GF-D8 (cell line): ENCODE measurements around the gene FGF7.
"Not testable (repeated sequence)": the region's sequence is repeated elsewhere in the genome, so short reads cannot be mapped to it uniquely, and the experiment has no call there.

Source experiments
- DNase-seq: peaks from one replicate; lab custom pipeline; 2025; lab: John Stamatoyannopoulos, UW

Gene FGF7, protein sequence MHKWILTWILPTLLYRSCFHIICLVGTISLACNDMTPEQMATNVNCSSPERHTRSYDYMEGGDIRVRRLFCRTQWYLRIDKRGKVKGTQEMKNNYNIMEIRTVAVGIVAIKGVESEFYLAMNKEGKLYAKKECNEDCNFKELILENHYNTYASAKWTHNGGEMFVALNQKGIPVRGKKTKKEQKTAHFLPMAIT

DNA sequence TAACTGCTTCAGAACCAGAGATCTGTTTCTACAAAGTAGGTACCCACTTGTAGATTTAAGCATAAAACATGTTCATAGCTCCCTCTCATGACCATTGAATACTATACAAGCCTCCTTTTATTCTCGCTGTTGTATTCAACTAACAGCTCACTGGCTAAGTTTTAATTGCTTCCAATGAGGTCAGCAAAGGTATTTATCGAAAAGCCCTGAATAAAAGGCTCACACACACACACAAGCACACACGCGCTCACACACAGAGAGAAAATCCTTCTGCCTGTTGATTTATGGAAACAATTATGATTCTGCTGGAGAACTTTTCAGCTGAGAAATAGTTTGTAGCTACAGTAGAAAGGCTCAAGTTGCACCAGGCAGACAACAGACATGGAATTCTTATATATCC, at the start of gene FGF7:
TSS of gene FGF7 (plus strand) at position 222 of the 400 bp plus-strand sequence. CDS start 1,056 bp downstream, outside the sequence.
- DNase-seq, result no peak

DNA sequence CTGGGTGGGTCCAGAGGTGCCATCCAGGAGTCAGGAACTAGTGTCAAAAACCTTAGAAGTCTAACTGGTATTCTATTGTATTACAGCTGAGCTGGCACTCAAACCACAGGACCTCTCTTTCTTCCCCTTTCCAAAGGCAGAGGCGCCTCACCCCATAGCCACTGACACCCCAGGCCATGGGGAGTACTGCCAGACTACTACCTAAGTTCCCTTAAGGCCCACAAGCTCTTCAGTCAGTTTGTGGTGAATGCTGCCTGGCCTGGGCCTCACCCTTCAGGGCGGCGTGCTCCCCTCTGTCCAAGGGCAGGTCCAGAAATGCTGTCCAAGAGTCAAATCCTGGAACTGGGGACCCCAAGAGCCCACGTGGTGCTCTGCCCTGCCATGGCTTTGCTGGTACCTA, 43.0 kb upstream of the FGF7 start:
- DNase-seq, result no peak

DNA sequence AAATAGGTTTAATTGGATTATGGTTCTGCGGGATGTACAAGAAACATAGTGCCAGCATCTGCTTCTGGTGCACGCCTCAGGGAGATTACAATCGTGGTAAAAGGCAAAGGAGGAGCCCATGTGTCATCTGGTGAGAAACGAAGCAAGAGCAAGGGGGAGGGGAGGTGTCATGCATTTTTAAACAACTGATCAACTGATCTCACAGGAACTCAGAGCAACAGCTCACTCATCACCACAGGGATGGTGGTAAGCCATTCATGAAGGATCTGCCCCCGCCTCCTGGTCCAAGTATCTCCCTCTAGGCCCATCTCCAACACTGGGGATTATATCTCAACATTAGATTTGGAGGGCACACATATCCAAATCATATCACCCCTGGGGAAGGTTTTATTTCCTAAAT, 42.1 kb upstream of the FGF7 start:
- no peak for DNase-seq

DNA sequence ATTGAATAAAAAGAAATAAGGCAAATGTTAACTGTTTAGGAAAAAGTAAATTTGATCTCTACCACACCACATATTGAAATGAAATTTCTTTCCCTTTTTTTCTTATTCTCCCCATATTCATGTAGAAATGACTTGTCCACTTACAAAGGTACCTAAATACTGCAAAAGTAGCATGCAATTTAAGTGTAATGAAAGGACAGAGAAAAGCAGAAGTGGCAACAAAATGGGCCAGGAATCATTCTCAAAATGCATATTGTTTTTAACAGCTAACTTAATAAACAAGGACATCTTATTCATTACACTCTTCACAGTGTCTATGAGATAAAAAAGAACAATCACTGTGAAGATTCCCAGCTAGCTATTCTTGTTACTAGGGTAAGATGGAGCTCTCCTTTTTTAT, 40.6 kb upstream of the FGF7 start:
- no peak for DNase-seq

DNA sequence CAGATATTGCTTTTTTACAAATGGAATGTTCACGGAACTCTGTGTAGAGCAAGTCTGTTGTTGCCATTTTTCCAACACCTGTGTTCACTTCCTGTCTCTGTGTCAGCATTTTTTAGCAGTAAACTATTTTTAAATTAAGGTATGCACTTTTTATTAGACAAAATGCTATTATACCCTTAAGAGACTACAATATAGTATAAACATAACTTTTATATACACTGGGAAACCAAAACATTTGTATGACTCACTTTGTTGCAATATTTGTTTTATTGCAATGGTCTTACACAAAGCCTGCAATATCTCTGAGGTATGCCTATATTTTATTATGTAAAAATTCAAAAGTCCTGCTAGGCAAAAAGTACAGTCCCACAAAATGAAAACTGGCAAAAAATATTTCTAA, 39.8 kb upstream of the FGF7 start:
- DNase-seq, result no peak

DNA sequence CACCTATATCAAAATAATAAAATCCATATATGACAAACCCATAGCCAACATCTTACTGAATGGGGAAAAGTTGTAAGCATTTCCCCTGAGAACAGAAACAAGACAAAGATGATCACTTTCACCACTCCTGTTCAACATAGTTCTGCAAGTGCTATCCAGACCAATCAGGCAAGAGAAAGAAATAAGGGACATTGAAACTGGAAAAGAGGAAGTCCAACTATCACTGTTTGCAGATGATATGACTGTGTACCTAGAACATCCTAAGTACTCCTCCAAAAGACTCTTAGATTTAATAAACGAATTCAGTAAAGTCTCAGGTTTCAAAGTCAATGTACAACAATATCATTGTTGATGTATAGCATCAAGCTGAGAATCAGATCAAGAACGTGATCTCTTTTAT, 35.6 kb upstream of the FGF7 start:
- DNase-seq, result no peak

DNA sequence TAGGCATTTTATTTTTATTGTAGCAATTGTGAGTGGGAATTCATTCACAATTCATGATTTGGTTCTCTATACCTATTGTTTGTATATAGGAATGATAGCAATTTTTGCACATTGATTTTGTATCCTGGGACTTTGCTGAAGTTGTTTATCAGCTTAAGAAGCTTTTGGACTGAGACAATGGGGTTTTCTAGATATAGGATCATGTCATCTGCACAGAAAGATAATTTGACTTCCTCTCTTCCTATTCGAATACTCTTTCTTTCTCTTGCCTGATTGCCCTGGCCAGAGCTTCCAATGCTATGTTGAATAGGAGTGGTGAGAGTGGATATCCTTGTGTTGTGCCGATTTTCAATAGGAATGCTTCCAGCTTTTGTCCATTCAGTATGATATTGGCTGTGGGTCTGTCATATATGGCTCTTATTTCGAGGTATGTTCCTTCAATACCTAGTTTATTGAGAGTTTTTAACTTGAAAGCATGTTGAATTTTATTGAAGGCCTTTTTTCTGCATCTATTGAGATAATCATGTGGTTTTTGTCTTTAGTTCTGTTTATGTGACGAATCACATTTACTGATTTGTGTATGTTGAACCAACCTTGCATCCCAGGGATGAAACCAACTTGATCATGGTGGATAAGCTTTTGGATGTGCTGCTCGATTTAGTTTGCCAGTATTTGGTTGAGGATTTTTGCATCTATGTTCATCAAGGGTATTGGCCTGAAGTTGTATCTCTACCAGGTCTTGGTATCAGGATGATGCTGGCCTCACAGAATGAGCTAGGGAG, 20.3 kb upstream of the FGF7 start:
- not testable (repeated sequence) for DNase-seq

DNA sequence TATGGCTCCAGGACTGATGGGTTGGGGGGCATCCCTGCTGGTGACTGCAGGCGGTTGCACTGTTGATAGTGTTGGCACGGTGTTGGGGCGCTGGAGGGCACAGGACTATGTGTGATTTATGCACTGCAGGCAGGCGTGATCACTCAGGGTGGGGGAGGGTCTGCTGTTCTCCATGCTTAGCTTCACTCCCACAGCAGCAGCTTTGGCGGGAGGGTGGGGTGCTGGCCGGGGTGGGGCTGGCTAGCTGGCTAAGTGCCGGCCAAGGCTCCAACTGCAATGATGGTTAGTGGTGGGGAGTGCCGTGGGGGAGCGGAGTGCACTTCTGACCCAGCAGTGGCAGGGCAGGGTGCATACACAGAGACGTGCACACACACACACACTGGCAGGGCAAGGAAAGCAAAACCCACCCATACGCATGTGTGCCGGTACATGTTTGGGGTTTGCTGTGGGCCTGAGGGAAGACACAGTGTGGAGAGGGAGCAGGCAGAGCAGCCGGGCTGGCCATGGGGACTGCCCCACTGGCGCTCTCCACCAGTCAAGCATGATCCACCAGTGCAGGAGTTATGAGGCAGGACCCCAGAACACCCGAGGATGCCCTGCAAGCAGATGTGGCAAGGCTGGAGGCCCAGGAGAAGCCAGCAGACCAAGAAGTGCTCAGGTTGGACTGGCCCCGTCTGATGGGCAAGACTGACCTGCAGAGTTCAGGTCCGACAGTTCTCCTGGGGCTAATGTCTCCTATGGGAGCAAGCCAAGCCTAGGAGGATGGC, 16.5 kb upstream of the FGF7 start:
- DNase-seq, result no peak

DNA sequence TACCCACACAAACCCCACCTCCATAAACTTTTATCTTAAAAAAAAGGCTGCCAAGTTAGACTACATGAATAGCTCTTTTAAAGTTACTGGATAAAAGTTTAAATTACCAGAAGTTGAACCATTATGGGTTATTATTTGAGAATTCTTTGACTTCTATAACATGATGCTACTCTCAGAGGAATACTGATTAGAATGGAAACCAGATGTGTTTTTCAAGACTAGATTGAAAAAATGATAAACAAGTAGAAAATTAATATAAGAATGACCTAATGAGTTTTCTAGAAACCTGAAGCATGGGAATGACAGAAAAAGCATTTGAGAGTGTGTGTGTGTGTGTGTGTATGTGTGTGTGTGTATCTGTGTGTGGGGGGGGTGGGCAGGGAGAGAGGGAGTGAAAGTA, 12.4 kb upstream of the FGF7 start:
- DNase-seq, result no peak

DNA sequence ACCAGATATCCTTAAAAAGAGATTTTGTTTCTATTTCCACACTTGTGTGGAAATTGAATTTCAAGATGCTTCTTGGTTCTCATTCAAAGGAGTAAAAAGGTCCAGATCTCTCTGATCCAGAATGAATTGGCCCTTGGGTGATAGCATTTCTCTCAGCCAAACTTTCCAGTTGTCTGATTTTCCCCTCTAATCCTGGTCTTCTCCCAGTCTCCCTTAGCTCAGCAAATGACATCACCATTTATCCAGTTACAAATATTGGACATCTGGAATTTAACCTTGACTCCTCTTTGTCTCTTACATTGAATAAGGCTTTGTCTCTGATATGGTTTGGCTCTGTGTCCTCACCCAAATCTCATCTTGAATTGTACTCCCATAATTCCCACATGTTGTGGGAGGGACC, 10.2 kb upstream of the FGF7 start:
- no peak for DNase-seq

DNA sequence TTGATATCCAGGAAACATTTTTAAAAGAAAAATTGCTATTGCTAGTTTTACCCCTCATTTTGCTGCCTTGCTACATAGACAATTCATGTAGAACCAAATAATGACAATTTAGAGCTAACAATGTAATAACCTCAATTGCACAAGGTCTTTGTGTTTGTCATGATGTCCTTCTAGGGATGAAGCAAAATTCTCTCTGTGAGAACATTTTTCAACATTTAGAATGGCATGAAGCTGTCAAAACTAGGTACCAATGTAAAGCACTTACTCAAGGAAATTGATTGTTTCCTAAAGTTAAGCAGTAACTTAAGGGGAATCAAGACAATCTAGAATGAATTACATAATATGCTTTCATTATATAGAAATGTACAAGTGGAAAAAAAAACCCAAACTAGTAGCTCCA, 7.9 kb upstream of the FGF7 start:
- DNase-seq, result no peak

DNA sequence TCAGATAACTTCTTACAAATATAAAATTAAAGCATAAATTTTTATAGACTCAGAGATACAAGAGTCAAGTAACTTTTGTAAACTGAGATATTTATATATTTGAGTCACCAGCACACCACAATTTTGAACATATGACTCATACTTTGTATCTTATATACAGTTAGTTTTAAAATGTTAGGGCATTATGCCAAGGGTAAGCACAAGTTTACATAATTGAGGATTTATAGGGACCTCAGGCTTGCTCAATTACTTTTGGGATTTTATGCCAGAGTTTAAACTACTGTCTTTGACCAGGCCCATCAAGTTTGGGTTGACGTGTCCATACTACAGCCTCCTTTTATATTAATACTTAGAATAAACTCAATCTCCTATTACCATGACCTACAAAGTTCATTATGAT, 7.4 kb upstream of the FGF7 start:
- no peak for DNase-seq

DNA sequence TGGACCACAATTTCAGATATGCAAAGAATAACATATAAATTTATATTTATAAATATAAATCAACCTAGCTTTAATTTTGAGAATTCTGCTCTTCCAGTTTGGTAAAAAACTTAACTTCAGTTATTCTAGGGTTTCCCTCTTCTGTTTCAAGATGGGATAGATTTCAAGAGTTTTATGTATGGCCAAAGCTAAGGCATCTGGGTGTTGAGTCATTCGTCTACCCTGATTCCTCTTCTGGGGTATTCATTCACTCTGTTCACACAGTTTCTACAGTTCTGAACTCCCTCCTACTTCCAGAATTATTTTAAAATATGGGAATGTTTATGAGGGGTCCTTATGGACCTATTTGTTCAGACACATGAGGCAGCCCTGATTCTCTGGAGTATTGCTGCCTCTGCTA, 4.2 kb upstream of the FGF7 start:
- no peak for DNase-seq

DNA sequence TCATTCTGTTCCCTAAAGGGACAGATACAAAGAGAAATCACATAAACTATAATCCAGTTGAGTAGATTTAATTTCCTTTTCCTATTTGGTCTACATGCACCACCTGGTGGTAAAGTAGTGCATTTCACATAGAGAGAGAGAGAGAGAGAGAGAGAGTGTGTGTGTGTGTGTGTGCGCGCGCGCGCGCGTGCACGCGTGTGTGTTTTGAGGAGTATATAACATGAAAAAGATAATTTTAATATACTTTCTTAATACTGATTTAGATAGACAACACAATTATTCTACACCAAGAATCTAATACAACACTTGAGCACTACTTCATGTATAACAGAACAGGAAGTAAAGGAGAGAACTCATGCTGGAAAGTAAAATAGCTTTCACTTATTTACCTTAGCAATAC, 1.1 kb upstream of the FGF7 start:
- DNase-seq, result no peak

DNA sequence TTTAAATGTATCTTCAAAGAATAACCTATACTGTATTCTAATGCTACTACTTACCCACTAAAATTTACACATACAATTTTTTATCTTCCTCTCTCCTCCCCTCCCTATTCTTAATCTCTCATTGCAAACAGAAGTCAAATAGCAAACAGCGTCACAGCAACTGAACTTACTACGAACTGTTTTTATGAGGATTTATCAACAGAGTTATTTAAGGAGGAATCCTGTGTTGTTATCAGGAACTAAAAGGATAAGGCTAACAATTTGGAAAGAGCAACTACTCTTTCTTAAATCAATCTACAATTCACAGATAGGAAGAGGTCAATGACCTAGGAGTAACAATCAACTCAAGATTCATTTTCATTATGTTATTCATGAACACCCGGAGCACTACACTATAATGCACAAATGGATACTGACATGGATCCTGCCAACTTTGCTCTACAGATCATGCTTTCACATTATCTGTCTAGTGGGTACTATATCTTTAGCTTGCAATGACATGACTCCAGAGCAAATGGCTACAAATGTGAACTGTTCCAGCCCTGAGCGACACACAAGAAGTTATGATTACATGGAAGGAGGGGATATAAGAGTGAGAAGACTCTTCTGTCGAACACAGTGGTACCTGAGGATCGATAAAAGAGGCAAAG, 984 bp downstream of the FGF7 start:
- no peak for DNase-seq

DNA sequence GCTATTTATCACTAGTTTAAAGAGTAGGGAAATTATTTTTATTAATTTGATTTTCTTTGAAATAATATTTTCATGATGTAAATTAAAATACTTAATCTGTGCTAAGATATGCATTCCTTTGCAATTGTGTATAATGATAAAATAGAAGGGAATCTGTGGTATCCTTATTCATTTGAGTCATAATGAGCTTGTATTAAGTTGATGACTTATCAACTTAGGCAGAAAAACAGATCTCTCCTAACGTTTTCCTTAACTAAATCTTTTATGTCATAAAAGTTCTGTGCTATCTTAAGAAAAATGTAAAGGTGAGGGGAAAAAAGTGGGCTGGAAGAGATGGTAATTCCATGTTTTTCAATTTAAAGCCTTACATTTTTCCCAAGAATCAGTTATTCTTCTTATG, 1.9 kb downstream of the FGF7 start:
- DNase-seq, result no peak

DNA sequence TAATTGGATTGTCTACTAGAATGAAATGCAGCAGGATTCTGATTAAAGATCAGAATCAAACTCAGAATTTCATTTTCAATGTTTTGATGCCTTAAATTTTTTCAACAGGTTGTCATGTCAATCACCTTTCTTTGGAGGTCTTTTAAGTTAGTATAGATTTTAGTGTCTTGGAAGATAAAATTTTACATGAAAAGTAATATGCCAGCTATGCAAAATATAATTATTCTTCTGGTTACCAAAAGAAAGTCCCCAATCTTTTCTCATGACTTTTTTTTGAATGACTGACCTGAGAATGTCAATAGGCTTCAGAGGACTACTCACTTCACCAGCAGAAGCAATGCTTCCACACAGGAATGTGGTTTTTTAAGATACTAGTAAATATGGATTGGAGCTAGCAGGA, 4.3 kb downstream of the FGF7 start:
- no peak for DNase-seq

DNA sequence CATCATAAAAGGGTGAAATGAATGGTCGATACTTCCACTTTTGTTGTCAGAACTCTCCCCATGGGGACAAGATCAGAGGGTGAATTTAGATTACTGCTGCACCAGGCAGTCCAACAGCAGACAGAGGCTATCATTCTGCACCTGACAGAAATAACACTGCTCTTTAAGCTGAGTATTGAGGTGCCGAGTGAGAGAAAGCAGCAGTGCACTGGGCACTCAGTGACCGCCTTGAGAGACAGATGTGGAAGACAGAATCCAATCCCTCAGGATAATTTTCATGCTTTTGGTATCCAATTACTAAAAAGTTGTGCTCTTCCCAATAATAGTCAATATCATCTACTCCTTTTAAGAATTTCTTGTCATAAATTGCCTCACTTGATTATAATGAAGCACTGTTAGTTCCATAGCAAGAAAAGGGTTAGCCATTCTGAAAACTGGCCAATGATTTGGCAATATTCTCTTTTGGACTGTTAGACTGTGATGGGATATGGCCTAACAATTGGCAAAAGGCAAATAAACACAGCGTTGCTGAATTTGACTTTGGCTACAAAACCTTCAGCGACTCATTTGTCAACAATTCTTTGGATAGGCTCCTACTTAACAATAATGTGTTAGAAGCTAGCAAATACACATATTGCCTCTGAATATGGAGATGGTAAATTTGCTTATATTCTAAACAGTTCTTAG, 5.5 kb downstream of the FGF7 start:
- no peak for DNase-seq

DNA sequence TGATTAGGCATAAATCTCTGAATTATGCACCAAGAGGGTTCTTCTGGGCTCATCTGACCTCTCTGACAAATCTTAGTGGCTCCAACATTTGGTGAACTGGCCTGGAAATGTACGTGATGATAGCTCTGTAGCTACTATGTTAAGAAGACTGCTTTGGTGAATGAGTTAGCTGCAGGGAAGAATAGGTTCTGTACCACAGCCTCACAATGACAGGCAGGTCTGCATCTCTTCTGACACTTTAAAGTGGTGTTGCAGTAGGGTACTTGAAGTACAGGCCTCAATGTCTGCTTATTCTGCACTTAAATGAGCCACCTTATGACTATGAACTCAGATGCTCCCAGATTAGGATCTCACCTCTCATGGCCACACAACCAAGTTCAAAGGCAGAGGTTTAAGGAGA, 7.0 kb downstream of the FGF7 start:
- no peak for DNase-seq

DNA sequence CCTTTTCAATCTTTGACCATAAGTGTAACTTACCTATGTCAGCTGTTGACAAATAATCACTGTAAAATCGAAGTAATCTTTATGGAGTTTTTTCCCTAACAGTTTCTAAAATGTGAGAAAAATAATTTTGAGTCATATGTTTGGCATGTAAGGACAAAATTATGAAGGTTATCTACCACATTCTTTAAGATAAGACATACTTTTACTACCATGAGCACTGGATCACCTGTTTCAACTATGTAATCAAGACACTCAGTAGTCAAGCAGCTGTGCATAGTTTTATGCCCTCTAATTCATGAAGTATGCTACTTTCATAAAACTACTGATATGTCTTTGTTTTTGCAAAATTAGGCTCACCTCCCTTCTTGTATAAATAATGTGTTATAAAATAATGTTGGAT, 12.1 kb downstream of the FGF7 start:
- DNase-seq, result no peak

DNA sequence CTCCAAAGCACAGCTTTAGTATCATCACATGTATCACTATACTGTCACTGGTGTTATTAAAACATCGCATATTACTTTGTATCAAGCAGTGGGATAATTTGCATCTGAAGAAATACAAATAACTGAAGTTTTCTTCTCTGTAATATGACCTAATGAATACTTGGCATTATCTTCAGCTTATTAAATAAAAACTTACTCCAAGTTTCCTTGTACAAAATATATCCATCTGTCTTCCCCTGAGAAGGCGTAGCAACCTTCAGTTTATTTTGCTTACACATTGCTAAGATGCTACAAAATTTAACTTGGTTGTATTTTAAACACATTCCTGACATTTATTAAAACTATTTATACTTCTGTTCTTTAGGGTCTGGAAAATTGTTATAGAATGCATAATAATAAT, 13.7 kb downstream of the FGF7 start:
- no peak for DNase-seq

DNA sequence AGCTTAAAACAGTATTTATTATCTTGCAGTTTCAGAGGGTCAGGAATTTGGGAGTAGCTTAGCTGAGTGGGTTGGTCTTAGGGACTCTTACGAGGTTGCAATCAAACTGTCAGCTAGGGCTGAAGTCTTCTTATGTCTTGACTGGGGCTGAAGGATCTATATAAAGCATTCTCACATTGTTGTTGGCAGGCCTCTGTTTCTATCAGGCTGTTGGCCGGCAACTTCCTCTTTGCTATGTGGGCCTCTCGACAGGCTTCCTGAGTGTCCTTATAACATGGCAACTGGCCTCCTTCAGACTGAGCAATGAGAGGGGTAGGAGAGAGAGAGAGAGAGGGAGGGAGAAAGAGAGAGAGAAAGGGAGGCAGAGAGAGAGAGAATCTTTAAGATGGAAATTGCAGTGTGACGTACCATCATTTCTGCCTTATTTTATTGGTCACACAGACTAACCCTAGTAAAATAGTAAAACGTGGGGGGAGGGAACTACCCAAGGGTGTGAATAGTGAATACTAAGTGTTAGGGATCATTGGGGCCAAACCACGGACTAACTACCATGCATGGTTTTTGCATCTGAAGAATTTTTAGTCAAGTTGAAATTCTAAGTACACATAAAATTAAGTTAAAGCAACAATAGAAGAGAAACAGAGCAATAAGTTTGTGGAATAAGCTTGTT, 16.1 kb downstream of the FGF7 start:
- peak; percentile 15 for DNase-seq
